IMR-90 (cell line): ENCODE measurements around the gene GCKR. TPM values are rescaled to one million over a fixed set of nuclear protein-coding genes. Genes with fewer than 3 reads are reported as not detected.

Source experiments
- ATAC-seq: fragments of 200-7000 bp; cut with Tn5 transposase; 2 replicates; pipeline ENCODE4 v1.9.1; 2020; ENCODE audit warnings: low read depth, mild to moderate bottlenecking, moderate library complexity
- BruUV-seq: library from RNA; stranded (reverse); fragments of 400-500 nt; replicated peaks from 2 replicates; lab custom pipeline; 2021; lab: Mats Ljungman, UMichigan
- CTCF ChIA-PET: fragments of 300-600 bp; formaldehyde crosslinking; extraction: SDS; loops from one replicate; lab custom pipeline; 2021; ENCODE audit warnings: antibody characterized with exemption; lab: Yijun Ruan, JAX
- POLR2A ChIA-PET: fragments of 300-600 bp; sonication (Branson Sonifier 250); formaldehyde crosslinking; loops from one replicate; lab custom pipeline; 2022; ENCODE audit warnings: antibody characterized with exemption; ENCODE audit not compliant: unreplicated experiment; lab: Charles Lee
- DNase-seq: peaks from one replicate; pipeline ENCODE4 v3.0.0; 2013
- H2AFZ ChIP-seq: replicated peaks from 2 replicates; pipeline ENCODE3; 2013; ENCODE audit warnings: low read length, mild to moderate bottlenecking; ENCODE audit not compliant: poor library complexity
- H2AK5ac ChIP-seq: 2 replicates; pipeline ENCODE4 v1.6.1; 2013; ENCODE audit warnings: low read depth, low read length, inconsistent platforms
- H2AK9ac ChIP-seq: replicated peaks from 2 replicates; pipeline ENCODE3; 2013; ENCODE audit warnings: mild to moderate bottlenecking, low read depth, low read length, moderate library complexity; ENCODE audit not compliant: poor library complexity
- H2BK120ac ChIP-seq: 2 replicates; pipeline ENCODE4 v1.6.1; 2013; ENCODE audit warnings: low read depth, low read length, inconsistent platforms
- H2BK15ac ChIP-seq: 3 replicates; pipeline ENCODE4 v1.6.1; 2013; ENCODE audit warnings: low read depth, low read length, inconsistent platforms
- H2BK20ac ChIP-seq: 2 replicates; pipeline ENCODE4 v1.6.1; 2013; ENCODE audit warnings: low read depth, mild to moderate bottlenecking, inconsistent platforms, low read length, moderate library complexity
- H2BK5ac ChIP-seq: 2 replicates; pipeline ENCODE4 v1.6.1; 2013; ENCODE audit warnings: mild to moderate bottlenecking, low read depth, low read length, inconsistent platforms; ENCODE audit not compliant: poor library complexity, severe bottlenecking
- H3K14ac ChIP-seq: replicated peaks from 2 replicates; pipeline ENCODE4 v1.6.1; 2013; ENCODE audit warnings: low read depth, low read length, inconsistent platforms
- H3K18ac ChIP-seq: 2 replicates; pipeline ENCODE4 v1.6.1; 2013; ENCODE audit warnings: low read depth, low read length, control low read depth
- H3K23ac ChIP-seq: 2 replicates; pipeline ENCODE4 v1.6.1; 2013; ENCODE audit warnings: low read depth, low read length, inconsistent platforms
- H3K27ac ChIP-seq: 2 replicates; pipeline ENCODE4 v1.5.1; 2013; ENCODE audit warnings: mild to moderate bottlenecking, control low read depth, low read length; ENCODE audit not compliant: insufficient read depth
- H3K27me3 ChIP-seq: 2 replicates; pipeline ENCODE4 v1.6.1; 2013; ENCODE audit warnings: low read length; ENCODE audit not compliant: control insufficient read depth, insufficient read depth
- H3K36me3 ChIP-seq: 2 replicates; pipeline ENCODE4 v1.6.1; 2013; ENCODE audit warnings: low read length, mixed read lengths; ENCODE audit not compliant: control insufficient read depth, insufficient read depth
- H3K4ac ChIP-seq: 2 replicates; pipeline ENCODE4 v1.6.1; 2013; ENCODE audit warnings: low read depth, low read length, inconsistent platforms
- H3K4me1 ChIP-seq: 2 replicates; pipeline ENCODE4 v1.6.1; 2013; ENCODE audit warnings: low read length, mixed read lengths; ENCODE audit not compliant: control insufficient read depth, insufficient read depth
- H3K4me2 ChIP-seq: 2 replicates; pipeline ENCODE4 v1.6.1; 2013; ENCODE audit warnings: low read depth, mild to moderate bottlenecking, control low read depth, low read length, moderate library complexity
- H3K4me3 ChIP-seq: 2 replicates; pipeline ENCODE4 v1.5.1; 2013; ENCODE audit warnings: low read depth, mild to moderate bottlenecking, control low read depth, low read length, moderate library complexity; ENCODE audit not compliant: insufficient read depth
- H3K56ac ChIP-seq: 2 replicates; pipeline ENCODE4 v1.6.1; 2013; ENCODE audit warnings: low read length, inconsistent platforms; ENCODE audit not compliant: insufficient read depth; ENCODE audit errors: extremely low read depth
- H3K79me1 ChIP-seq, 2 experiments: 2 replicates each; pipeline ENCODE4 v1.6.1; 2013; ENCODE audit warnings: low read length in 2 of 2, inconsistent platforms in 1 of 2, low read depth in 1 of 2
- H3K9ac ChIP-seq: 2 replicates; pipeline ENCODE4 v1.6.1; 2013; ENCODE audit warnings: low read depth, low read length, control low read depth
- H3K9me1 ChIP-seq: 2 replicates; pipeline ENCODE4 v1.6.1; 2013; ENCODE audit warnings: low read length, inconsistent platforms; ENCODE audit not compliant: insufficient read depth
- H3K9me3 ChIP-seq: 2 replicates; pipeline ENCODE4 v1.6.1; 2013; ENCODE audit warnings: low read length; ENCODE audit not compliant: control insufficient read depth, insufficient read depth
- H4K20me1 ChIP-seq: 2 replicates; pipeline ENCODE4 v1.6.1; 2013; ENCODE audit warnings: low read length, inconsistent platforms; ENCODE audit not compliant: insufficient read depth
- H4K5ac ChIP-seq: 2 replicates; pipeline ENCODE4 v1.6.1; 2013; ENCODE audit warnings: mild to moderate bottlenecking, low read depth, low read length, control low read depth
- H4K8ac ChIP-seq, 2 experiments: 2 replicates each; pipeline ENCODE4 v1.6.1; 2013; ENCODE audit warnings: low read depth in 2 of 2, low read length in 2 of 2, control low read depth in 1 of 2, inconsistent platforms in 1 of 2
- H4K91ac ChIP-seq: 2 replicates; pipeline ENCODE4 v1.6.1; 2013; ENCODE audit warnings: low read depth, low read length, inconsistent platforms; ENCODE audit not compliant: insufficient read depth
- BHLHE40 ChIP-seq: fragments of 150-350 bp; IDR thresholded peaks from 2 replicates; pipeline ENCODE4 v1.6.1; 2016; ENCODE audit warnings: mild to moderate bottlenecking, low read depth, low read length
- CEBPB ChIP-seq: IDR thresholded peaks from 2 replicates; pipeline ENCODE4 v1.6.1; 2012; ENCODE audit warnings: low read depth, low read length, improper control_type of control experiment
- CHD1 ChIP-seq: IDR thresholded peaks from 2 replicates; pipeline ENCODE4 v1.6.1; 2012; ENCODE audit warnings: low read depth, low read length, improper control_type of control experiment
- CTCF ChIP-seq: conservative IDR thresholded peaks from 2 replicates; pipeline ENCODE4 v1.5.1; 2012; ENCODE audit warnings: mild to moderate bottlenecking, low read depth, low read length, improper control_type of control experiment
- FOS ChIP-seq: fragments of 150-350 bp; IDR thresholded peaks from 2 replicates; pipeline ENCODE4 v1.6.1; 2016; ENCODE audit warnings: low read depth, low read length
- MAFK ChIP-seq: IDR thresholded peaks from 2 replicates; pipeline ENCODE4 v1.6.1; 2012; ENCODE audit warnings: low read depth, low read length, improper control_type of control experiment
- MAZ ChIP-seq: IDR thresholded peaks from 2 replicates; pipeline ENCODE4 v1.6.1; 2012; ENCODE audit warnings: low read depth, mild to moderate bottlenecking, low read length, improper control_type of control experiment, moderate library complexity, borderline replicate concordance
- NFE2L2 ChIP-seq: fragments of 150-350 bp; IDR thresholded peaks from 2 replicates; pipeline ENCODE4 v1.6.1; 2016; ENCODE audit warnings: low read depth, mild to moderate bottlenecking, low read length
- POLR2A ChIP-seq: IDR thresholded peaks from 2 replicates; pipeline ENCODE4 v1.6.1; 2012; ENCODE audit warnings: mild to moderate bottlenecking, low read depth, low read length
- RAD21 ChIP-seq: IDR thresholded peaks from 2 replicates; pipeline ENCODE4 v1.6.1; 2012; ENCODE audit warnings: low read length, improper control_type of control experiment
- RFX5 ChIP-seq: IDR thresholded peaks from 2 replicates; pipeline ENCODE4 v1.8.0; 2012; ENCODE audit warnings: low read depth, mild to moderate bottlenecking, low read length, moderate library complexity
- SMC3 ChIP-seq: fragments of 150-350 bp; IDR thresholded peaks from 2 replicates; pipeline ENCODE4 v1.6.1; 2016; ENCODE audit warnings: low read depth, mild to moderate bottlenecking, antibody characterized with exemption, low read length, moderate library complexity
- USF2 ChIP-seq: fragments of 150-350 bp; IDR thresholded peaks from 2 replicates; pipeline ENCODE4 v1.6.1; 2017; ENCODE audit warnings: mild to moderate bottlenecking, antibody characterized with exemption, low read length, low read depth
- WGBS, 2 experiments: methylation state at CpG; one replicate each; pipeline versions ENCODE4 v1.1.5 to v1.1.7; 2013; ENCODE audit warnings: missing lambda C conversion rate in 2 of 2; ENCODE audit not compliant: insufficient read length in 1 of 2; ENCODE audit errors: extremely low coverage in 2 of 2; 5-methylcytosine and 5-hydroxymethylcytosine counted together
- dilution Hi-C: fragments of 300-500 bp; cut with HindIII; formaldehyde crosslinking; loops from one replicate; pipeline ENCODE4 v1.14.3; 2018; ENCODE audit warnings: low sequenced_read_pairs; ENCODE audit not compliant: unreplicated experiment
- in situ Hi-C: fragments of 300-500 bp; cut with MboI; formaldehyde crosslinking; loops from 3 replicates; pipeline ENCODE4 v1.14.3; 2019; ENCODE audit warnings: low sequenced_read_pairs, inconsistent platforms, mixed read lengths
- intact Hi-C: fragments of 100-400 bp; cut with micrococcal nuclease; formaldehyde crosslinking; loops from 2 replicates; pipeline ENCODE4 v1.10.0; 2022
- polyA plus RNA-seq, 3 experiments: library from polyadenylated mRNA; depleted of rRNA; stranded (reverse); fragments of >200 nt; gene quantifications; 2 replicates each; pipeline ENCODE4 v1.2.3, GENCODE V29; 2012; ENCODE audit warnings: low replicate concordance in 1 of 3
- total RNA-seq: library from RNA; depleted of rRNA; stranded (reverse); fragments of >200 nt; gene quantifications from 2 replicates; pipeline ENCODE4 v1.2.3, GENCODE V29; 2012

The GCKR gene
- total and polyA plus RNA-seq, 2 of the 4 experiments (the other 2 are of a cell fraction), result under 0.01 to 0.41 TPM

DNA sequence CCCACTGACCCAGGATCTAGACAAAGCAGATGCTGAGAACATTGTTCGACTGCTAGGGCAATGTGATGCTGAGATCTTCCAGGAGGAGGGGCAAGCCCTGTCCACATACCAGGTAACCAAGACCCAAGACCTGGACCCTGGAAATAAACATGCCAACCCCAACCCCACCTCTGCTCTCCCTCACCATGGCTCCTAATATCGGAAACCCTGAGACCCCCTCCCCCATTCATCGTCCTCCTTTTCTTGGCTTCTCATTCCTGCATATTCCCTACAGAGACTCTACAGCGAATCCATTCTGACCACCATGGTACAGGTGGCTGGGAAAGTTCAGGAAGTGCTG, 619 bp downstream of the GCKR start:
- Histone ChIP-seq H4K8ac (peak overlapping the region in 1 of 2 experiments; percentile 4; a peak in 1 of 4 replicates), H3K9me1 (peaks cover 18% of the 10 kb centered on the region), H3K4ac (0 out of 2 replicates have a peak overlapping the region, but pooled peaks have one; percentile 6), H2AK5ac (no peak overlapping the region), H3K23ac (no peak overlapping the region), H2BK20ac (0 out of 2 replicates have a peak overlapping the region, but pooled peaks have one; percentile 11), H3K9ac (no peak overlapping the region), H3K14ac (no peak overlapping the region), H3K4me3 (no peak overlapping the region), H2AK9ac (no peak overlapping the region), H3K27ac (no peak overlapping the region), H3K56ac (no peak overlapping the region), H3K9me3 (no peaks in the 10 kb centered on the region), H3K36me3 (no peaks in the 10 kb centered on the region), H3K18ac (no peak overlapping the region), H2BK15ac (no peak overlapping the region), H3K27me3 (peaks cover 2% of the 10 kb centered on the region; the same call in 1 of the 2 replicates), H2BK120ac (no peak overlapping the region), H3K79me1 (peaks cover 0 to 11% of the 10 kb centered on the region in 2 experiments; a peak in 2 of 4 replicates), H4K5ac (no peak overlapping the region), H2BK5ac (no peak overlapping the region), H3K4me1 (peaks cover 7% of the 10 kb centered on the region), H3K4me2 (no peak overlapping the region), H4K91ac (no peak overlapping the region), H4K20me1 (no peaks in the 10 kb centered on the region), H2AFZ (peak overlapping the region; percentile 70)
- no peak for ATAC-seq
- DNase-seq, result no peak
- CTCF ChIA-PET, result no interaction called here
- in situ Hi-C loops, result no loop called here
- intact Hi-C loops, result no loop called here
- no CpG with 5 or more reads among the region's 4 CpGs for WGBS, 2 experiments
- TF ChIP-seq NFE2L2 (no peak), MAFK (no peak), CTCF (no peak), POLR2A (no peak), CEBPB (no peak), CHD1 (no peak), SMC3 (no peak), RAD21 (no peak), FOS (no peak), USF2 (no peak), MAZ (no peak), RFX5 (no peak), BHLHE40 (no peak)
- POLR2A ChIA-PET, result no interaction called here
- dilution Hi-C loops, result no loop called here
- no TSS peak for BruUV-seq
